Measurements from ENCODE around the gene LONRF2. TPM values are rescaled to one million over a fixed set of nuclear protein-coding genes. Genes with fewer than 3 reads are reported as not detected.

LONRF2 gene
- under 0.01 TPM in 2 replicates for total RNA-seq

DNA sequence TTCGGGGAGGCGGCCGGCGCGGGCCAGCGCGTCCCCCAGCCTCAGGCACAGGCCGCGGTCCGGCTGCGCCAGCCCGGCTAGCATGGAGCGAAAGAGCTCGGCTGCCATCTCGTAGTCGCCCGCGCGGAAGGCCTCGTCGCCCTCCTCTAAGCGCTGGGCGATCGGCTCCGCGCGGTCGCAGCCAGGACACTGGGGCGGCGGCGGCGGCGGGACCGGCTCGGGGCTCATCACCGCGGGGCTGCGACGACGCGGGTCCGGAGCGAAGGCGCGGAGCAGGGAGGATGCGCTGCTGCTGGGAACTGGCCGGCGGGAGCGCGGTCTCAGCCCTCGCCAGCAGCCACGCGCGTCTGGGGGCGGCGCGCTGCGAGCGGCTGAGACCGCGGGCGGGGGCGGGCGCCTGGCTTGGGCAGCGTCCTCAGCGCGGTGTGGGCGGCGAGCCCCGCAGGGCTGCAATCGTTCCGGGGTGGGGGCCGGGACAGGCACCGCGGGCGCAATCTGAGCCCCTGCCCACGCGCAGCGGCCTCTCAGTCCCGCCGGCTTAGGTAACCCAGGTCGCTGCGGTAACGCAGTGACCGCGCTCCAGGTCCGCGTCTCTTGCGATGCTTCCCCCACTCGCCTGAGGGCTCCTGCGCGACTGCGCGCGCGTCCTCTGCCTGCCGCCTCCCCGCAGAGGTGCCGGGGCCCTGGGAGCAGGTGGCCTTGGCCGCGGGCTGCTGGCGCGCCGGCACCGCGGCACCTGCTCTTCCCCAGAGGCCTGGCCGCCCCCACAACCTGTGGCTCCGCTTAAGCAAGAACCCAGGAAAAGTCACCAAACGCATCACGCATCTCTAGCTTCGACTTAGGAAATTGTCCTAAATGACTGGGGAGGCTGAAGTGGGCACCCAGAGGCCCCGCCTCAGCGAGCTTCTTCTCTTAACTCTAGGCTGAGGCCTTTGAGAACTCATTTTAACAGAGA lies at the start of gene LONRF2:
Gene LONRF2, minus strand, starts transcription at position 636 of the 955 bp plus-strand sequence. Its CDS starts 408 bp downstream, at position 228.

Other genes starting within 250 kb of the LONRF2 start
- 9.1 and 11.3 TPM in 2 replicates for gene AFF3, start 179.9 kb downstream of the LONRF2 start, total RNA-seq
- gene CHST10, start 95.2 kb upstream of the LONRF2 start, total RNA-seq: 10.7 and 19.3 TPM in 2 replicates
- gene NMS, start 148.0 kb upstream of the LONRF2 start, total RNA-seq: not detected in 2 replicates
- 11.6 and 17.7 TPM in 2 replicates for gene PDCL3, start 240.5 kb upstream of the LONRF2 start, total RNA-seq

Data from bronchus fibroblast of lung (primary cell).